ENCODE measurements around the gene IL17B. TPM values are rescaled to one million over a fixed set of nuclear protein-coding genes. Genes with fewer than 3 reads are reported as not detected.
A peak's percentile ranks its signal among the peaks of the same experiment; 100 is the strongest.

IL17B gene
- total and polyA plus RNA-seq, 2 of the 13 experiments (the other 11 are each of a cell fraction or from before 2014, with no cell fraction given): 0.29 to 2.6 TPM

DNA sequence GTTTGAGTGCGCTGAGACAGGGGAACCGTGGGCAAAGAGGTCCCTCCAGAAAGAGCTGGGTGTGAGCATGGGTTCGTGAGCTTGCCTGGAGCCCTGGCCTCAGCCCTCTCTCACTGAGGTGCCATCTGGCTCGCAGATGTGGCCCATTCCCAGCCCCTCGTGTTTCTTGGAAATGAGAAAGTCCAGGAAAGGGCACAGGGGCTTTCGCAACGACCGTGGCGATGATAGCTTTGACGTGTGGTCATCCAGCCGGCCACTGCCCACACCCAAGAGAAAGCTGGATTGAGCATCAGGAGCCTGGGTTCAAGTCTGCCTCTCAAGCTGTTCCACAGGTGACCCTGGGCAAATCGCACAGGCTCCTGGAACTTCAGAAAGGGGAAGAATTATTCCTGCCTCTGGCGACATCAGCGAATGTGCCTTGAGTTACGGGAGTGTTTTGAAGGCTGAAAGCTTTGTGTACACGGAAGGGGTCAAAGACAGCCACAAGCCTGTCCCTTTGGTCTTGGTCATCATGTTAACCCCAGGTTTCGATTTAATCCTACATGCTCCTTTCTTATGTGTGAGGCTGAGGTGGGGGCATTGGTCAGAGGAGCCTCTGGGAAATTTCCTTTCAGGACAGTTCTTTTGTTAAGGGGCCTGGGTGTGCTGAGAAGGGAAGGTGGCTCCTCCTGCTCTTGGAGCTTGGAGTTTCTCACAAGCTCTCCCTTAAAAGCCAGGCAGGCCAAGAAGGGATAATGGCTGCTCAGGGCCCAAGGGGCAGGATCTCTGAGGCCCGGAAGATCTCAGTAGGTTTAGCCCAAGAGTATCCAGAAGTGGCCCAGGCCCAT lies 41.7 kb upstream of the IL17B start (continued):
- TF ChIP-seq ATF6 (CRISPR knock-in tag; conservative IDR thresholded peaks at IDR 0.05): no peak
- no peak for TF ChIP-seq SSRP1 (CRISPR knock-in tag; IDR thresholded peaks at IDR 0.05)
- TF ChIP-seq ZMAT3 (CRISPR knock-in tag; conservative IDR thresholded peaks at IDR 0.05): 0 out of 2 replicates have a peak, but pooled peaks have one; percentile 29
- TF ChIP-seq, protein P1, sequence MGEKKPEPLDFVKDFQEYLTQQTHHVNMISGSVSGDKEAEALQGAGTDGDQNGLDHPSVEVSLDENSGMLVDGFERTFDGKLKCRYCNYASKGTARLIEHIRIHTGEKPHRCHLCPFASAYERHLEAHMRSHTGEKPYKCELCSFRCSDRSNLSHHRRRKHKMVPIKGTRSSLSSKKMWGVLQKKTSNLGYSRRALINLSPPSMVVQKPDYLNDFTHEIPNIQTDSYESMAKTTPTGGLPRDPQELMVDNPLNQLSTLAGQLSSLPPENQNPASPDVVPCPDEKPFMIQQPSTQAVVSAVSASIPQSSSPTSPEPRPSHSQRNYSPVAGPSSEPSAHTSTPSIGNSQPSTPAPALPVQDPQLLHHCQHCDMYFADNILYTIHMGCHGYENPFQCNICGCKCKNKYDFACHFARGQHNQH (CRISPR knock-in tag; IDR thresholded peaks at IDR 0.05): no peak
- TF ChIP-seq ZNF292 (CRISPR knock-in tag; IDR thresholded peaks at IDR 0.05; ENCODE audit: borderline replicate concordance, low read depth): no peak
- no peak for TF ChIP-seq HOXD1 (CRISPR knock-in tag; IDR thresholded peaks at IDR 0.05)
- TF ChIP-seq, protein P2, sequence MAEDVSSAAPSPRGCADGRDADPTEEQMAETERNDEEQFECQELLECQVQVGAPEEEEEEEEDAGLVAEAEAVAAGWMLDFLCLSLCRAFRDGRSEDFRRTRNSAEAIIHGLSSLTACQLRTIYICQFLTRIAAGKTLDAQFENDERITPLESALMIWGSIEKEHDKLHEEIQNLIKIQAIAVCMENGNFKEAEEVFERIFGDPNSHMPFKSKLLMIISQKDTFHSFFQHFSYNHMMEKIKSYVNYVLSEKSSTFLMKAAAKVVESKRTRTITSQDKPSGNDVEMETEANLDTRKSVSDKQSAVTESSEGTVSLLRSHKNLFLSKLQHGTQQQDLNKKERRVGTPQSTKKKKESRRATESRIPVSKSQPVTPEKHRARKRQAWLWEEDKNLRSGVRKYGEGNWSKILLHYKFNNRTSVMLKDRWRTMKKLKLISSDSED (CRISPR knock-in tag; IDR thresholded peaks at IDR 0.05): no peak
- no peak for TF ChIP-seq HOMEZ (CRISPR knock-in tag; IDR thresholded peaks at IDR 0.05; ENCODE audit: low read depth)
- no peak for TF ChIP-seq ZNF580 (CRISPR knock-in tag; IDR thresholded peaks at IDR 0.05; ENCODE audit: borderline replicate concordance, low read depth)
- no peak for TF ChIP-seq CHD2 (IDR thresholded peaks at IDR 0.05; ENCODE audit: low read depth, low read length)
- no peak for TF ChIP-seq ZNF3 (CRISPR knock-in tag; IDR thresholded peaks at IDR 0.05)
- no peak for TF ChIP-seq ZNF224 (CRISPR knock-in tag; IDR thresholded peaks at IDR 0.05)
- TF ChIP-seq MAFG (CRISPR knock-in tag; IDR thresholded peaks at IDR 0.05): no peak
- TF ChIP-seq SP4 (CRISPR knock-in tag; IDR thresholded peaks at IDR 0.05): no peak
- peak; percentile 63 for TF ChIP-seq ZNF501 (CRISPR knock-in tag; IDR thresholded peaks at IDR 0.05)
- TF ChIP-seq CSRNP2 (CRISPR knock-in tag; conservative IDR thresholded peaks at IDR 0.05; ENCODE audit: low read depth): no peak
- TF ChIP-seq NR2F6 (IDR thresholded peaks at IDR 0.05): 0 out of 2 replicates have a peak, but pooled peaks have one; percentile 12
- TF ChIP-seq NR2F6 (CRISPR knock-in tag; IDR thresholded peaks at IDR 0.05): no peak; the same call in 1 of the 2 replicates
- TF ChIP-seq STAT5B (CRISPR knock-in tag; IDR thresholded peaks at IDR 0.05): no peak
- TF ChIP-seq SOX6 (IDR thresholded peaks at IDR 0.05): no peak
- TF ChIP-seq SOX6 (CRISPR knock-in tag; IDR thresholded peaks at IDR 0.05): peak; percentile 31; the same call in 1 of the 2 replicates
- no peak for TF ChIP-seq MATR3 (CRISPR knock-in tag; IDR thresholded peaks at IDR 0.05)
- no peak for TF ChIP-seq ZNF878 (CRISPR knock-in tag; IDR thresholded peaks at IDR 0.05)
- no peak for TF ChIP-seq JUNB (CRISPR knock-in tag; IDR thresholded peaks at IDR 0.05; ENCODE audit: borderline replicate concordance)
